GM18951 (cell line): Measurements from ENCODE around the gene RTEL1.
"Not testable (repeated sequence)": the region's sequence is repeated elsewhere in the genome, so short reads cannot be mapped to it uniquely, and the experiment has no call there.

ENCODE experiments used
- POLR2A ChIP-seq: IDR thresholded peaks from 4 replicates; pipeline ENCODE4 v1.6.1; 2011; ENCODE audit warnings: mild to moderate bottlenecking; ENCODE audit not compliant: insufficient read length, insufficient read depth; ENCODE audit errors: extremely low read depth
- in situ Hi-C: fragments of 300-500 bp; cut with MboI; formaldehyde crosslinking; loops from one replicate; pipeline ENCODE4 v1.12.0; 2022; ENCODE audit warnings: low sequenced_read_pairs, mixed read lengths, inconsistent platforms; ENCODE audit not compliant: unreplicated experiment

RTEL1 gene

GRCh38 chr20:63663332-63664066 lies 5.4 kb downstream of the RTEL1 start:
- in situ Hi-C loops, result no loop called here
- TF ChIP-seq POLR2A, result no peak

- no peak for TF ChIP-seq POLR2A
- in situ Hi-C loops, result no loop called here
Observed at GRCh38 chr20:63664143-63664851, 6.2 kb downstream of the RTEL1 start.

- no peak for TF ChIP-seq POLR2A
Observed at GRCh38 chr20:63664861-63665594, 6.9 kb downstream of the RTEL1 start.

GRCh38 chr20:63665708-63666107 lies 7.6 kb downstream of the RTEL1 start:
- in situ Hi-C loops, result no loop called here
- TF ChIP-seq POLR2A, result no peak

More at GRCh38 chr20:63664861-63665594, 6.9 kb downstream of the RTEL1 start:
- in situ Hi-C loops, result no loop called here

GRCh38 chr20:63667858-63668257 lies 9.7 kb downstream of the RTEL1 start:
- in situ Hi-C loops, result no loop called here
- TF ChIP-seq POLR2A, result no peak

DNA sequence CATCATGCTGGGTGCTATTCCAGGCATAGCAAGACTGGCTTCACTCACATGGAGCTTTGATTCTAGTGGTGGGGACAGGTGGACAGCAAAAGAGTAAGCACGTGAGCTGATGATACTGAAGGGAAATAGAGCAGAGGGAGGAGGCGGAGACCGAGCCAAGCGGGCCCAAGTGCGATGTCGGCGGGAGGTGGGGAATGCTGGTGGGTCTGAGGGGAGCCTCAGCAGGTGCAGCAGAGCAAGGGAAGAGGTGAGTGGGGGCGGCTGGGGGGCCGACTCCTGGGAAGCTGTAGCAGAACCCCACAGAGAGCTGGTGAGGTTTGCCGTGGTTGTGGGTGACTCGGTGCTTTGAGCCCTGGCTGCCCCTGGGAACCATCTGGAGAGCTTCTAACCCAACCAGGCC lies 10.2 kb downstream of the RTEL1 start:
- no peak for TF ChIP-seq POLR2A
- in situ Hi-C loops, result no loop called here

GRCh38 chr20:63671695-63672094 lies 13.6 kb downstream of the RTEL1 start:
- in situ Hi-C loops, result not testable (repeated sequence)

DNA sequence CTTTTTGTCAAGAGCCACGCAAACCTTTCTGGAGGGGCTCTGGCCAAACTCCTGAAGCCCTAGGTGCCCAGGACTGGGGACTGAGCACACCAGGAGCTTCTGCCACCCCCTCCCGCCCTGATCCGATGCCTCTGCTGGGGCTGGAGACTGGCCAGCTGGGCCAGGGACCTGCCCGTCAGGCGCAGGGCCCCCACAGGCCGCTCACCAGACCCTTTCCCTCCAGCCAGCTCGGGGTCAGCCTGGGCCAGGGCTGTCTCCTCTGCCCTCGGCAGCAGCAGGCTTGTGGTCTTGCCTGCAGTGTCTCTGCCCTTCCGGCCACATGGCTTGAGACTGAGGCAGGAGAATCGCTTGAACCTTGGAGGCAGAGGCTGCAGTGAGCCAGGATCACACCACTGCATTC lies 14.6 kb downstream of the RTEL1 start:
- in situ Hi-C loops, result no loop called here
- TF ChIP-seq POLR2A, result no peak

DNA sequence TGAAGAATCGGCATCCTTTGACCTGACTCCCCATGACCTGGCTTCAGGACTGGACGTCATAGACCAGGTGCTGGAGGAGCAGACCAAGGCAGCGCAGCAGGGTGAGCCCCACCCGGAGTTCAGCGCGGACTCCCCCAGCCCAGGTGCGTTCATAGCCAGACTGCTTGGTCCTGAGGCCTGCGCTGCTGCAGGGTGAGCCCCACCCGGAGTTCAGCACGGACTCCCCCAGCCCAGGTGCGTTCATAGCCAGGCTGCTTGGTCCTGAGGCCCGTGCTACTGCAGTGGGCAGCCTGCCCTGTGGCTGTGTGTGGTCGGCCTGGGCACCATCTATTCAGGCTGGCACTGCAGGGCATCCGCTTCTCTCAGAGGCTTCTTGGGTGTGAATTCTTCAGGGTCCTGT lies 15.8 kb downstream of the RTEL1 start:
- no peak for TF ChIP-seq POLR2A
- in situ Hi-C loops, result no loop called here

DNA sequence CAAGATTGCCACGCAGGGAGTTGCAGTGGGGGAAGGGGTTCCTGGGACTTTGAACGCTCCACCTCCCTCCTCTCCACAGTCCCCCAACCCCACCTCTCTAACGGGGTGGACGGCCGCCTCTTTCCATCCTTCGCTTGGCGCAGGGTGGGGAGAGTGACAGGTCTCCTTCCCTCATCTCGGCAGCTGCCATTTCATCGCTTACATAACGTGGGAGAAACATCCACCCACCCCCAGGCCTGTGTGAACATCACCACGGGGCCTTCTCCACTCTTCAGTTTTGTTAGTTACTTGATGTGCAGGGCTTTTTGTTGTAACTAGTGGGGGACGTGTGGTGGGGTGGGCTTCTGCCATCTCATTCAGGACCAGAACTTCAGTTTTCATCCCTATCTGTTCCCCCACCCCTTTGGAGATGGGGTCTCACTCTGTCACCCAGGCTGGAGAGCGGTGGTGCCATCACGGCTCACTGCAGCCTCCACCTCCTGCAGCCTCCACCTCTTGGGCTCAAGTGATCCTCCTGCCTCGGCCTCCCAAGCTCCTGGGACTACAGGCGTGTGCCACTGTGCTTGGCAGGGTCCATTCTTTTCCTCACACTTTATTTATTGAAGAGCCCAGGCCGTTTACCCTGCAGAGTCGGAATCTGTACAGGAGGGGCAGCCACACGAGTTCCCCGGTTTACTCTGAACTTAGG lies 17.7 kb downstream of the RTEL1 start:
- TF ChIP-seq POLR2A, result no peak
- in situ Hi-C loops, result no loop called here

GRCh38 chr20:63678071-63678470 lies 20.0 kb downstream of the RTEL1 start:
- in situ Hi-C loops, result no loop called here
- no peak for TF ChIP-seq POLR2A

DNA sequence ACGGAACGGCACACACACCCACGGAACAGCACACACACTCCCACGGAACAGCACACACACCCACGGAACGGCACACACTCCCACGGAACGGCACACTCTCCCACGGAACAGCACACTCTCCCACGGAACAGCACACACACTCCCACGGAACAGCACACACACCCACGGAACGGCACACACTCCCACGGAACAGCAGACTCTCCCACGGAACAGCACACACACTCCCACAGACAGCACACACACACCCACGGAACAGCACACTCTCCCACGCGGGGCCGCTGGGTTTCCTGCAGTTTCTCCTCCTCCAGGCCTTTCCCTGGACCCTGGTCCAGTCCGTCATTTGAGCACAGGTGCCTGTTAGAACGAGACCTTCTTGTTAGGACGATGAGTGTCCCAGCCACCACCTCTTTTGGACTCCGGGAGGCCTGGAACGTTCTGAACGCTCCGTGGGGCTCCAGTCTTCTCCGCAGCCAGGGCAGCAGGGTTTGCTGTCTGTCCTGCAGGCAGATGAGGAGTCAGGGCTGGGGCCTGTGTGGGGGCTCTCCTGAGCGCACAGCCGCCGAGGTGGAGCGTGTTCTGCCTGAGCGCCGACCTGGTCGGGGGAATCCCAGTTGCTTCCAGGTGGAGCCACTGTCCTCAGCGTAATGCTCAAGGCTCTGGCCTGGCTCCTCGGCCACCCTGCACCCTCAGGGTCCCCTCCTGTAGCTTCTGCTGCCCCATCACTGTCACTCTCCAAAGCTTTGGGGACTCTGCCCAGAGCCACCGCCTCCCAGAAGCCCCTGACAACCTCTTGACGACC lies 20.8 kb downstream of the RTEL1 start:
- TF ChIP-seq POLR2A, result no peak
- in situ Hi-C loops, result no loop called here
